ENCODE measurements around the gene GALNT3.

- TF ChIP-seq CTCF (IDR thresholded peaks at IDR 0.05) (no peak), EP300 (IDR thresholded peaks at IDR 0.05; ENCODE audit: low read depth) (no peak)
Measured at GRCh38 chr2:165839610-165840009, 45.6 kb upstream of the GALNT3 start.
